Measurements from ENCODE around the gene WWOX. TPM values are rescaled to one million over a fixed set of nuclear protein-coding genes. Genes with fewer than 3 reads are reported as not detected.
A peak's percentile ranks its signal among the peaks of the same experiment; 100 is the strongest.

WWOX gene
- total RNA-seq, 1 donor from 2014 or later: 7.3 TPM

DNA sequence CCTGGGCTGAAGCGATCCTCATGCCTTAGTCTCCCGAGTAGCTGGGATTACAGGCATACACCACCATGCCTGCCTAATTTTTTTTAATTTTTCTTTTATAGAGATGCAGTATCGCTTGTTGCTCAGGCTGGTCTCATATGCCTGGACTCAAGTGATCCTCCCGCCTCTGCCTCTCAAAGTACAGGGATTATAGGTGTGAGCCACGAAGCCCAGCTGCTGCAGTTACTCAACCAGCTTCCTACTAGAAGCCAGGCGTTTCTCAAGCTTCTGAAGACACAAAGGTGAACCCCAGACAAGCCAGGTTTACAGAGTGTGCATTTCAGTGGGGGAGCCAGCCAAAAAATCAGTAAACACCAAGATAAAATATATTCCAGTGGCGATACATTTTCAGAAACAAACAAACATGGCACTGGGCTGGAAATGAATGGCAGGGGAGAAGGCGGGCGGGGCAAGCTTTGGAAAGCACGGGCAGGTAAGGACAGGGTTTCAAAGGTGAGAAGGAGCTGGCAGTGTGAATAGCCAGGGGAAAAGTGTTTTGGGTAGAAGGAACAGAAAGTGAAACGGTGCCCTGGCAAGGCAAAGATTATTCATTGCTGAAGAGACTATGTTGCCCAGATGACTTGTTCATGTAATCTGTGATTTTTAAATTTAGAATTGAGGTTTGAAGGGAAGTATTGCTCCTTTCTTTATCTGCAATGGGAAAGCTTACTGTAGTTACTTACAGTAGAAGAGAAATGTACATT is 471.1 kb downstream of the WWOX start:
- DNase-seq (ENCODE audit: low read depth) (no peak), FAIRE-seq (no peak)
- no peaks in the 10 kb centered on the region for H4K20me1 ChIP-seq (ENCODE audit: insufficient read depth, low read length)
- no peaks in the 10 kb centered on the region for H3K36me3 ChIP-seq (ENCODE audit: insufficient read depth, low read length)
- no peak overlapping the region for H2AFZ ChIP-seq (ENCODE audit: low read depth, low read length)
- H3K4me3 ChIP-seq (ENCODE audit: insufficient read depth, low read depth, low read length): no peak overlapping the region
- Mint-ChIP-seq H3K27me3 (ENCODE audit: low read depth, unreplicated experiment) (no peaks in the 10 kb centered on the region), H3K9me3 (ENCODE audit: unreplicated experiment) (peaks cover 4% of the 10 kb centered on the region), H3K4me1 (ENCODE audit: low read depth, unreplicated experiment) (no peaks in the 10 kb centered on the region), H3K4me3 (ENCODE audit: unreplicated experiment) (no peak overlapping the region), H3K36me3 (ENCODE audit: low read depth, unreplicated experiment) (no peaks in the 10 kb centered on the region), H3K27ac (ENCODE audit: unreplicated experiment) (no peak overlapping the region)
- no peak overlapping the region for H3K27ac ChIP-seq (ENCODE audit: low read depth, low read length)
- no peaks in the 10 kb centered on the region for H3K79me2 ChIP-seq (ENCODE audit: insufficient read depth, low read length)
- H3K27me3 ChIP-seq (ENCODE audit: insufficient read depth, low read length): no peaks in the 10 kb centered on the region
- H3K4me1 ChIP-seq (ENCODE audit: insufficient read depth, low read length): no peaks in the 10 kb centered on the region
- no peak for TF ChIP-seq EZH2 (IDR thresholded peaks at IDR 0.05; ENCODE audit: insufficient read depth, low read length)
- TF ChIP-seq, protein P1, sequence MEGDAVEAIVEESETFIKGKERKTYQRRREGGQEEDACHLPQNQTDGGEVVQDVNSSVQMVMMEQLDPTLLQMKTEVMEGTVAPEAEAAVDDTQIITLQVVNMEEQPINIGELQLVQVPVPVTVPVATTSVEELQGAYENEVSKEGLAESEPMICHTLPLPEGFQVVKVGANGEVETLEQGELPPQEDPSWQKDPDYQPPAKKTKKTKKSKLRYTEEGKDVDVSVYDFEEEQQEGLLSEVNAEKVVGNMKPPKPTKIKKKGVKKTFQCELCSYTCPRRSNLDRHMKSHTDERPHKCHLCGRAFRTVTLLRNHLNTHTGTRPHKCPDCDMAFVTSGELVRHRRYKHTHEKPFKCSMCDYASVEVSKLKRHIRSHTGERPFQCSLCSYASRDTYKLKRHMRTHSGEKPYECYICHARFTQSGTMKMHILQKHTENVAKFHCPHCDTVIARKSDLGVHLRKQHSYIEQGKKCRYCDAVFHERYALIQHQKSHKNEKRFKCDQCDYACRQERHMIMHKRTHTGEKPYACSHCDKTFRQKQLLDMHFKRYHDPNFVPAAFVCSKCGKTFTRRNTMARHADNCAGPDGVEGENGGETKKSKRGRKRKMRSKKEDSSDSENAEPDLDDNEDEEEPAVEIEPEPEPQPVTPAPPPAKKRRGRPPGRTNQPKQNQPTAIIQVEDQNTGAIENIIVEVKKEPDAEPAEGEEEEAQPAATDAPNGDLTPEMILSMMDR (IDR thresholded peaks at IDR 0.05; ENCODE audit: insufficient read depth, low read depth, low read length): no peak
- no peak overlapping the region for H3K9ac ChIP-seq (ENCODE audit: low read length)
- no peak overlapping the region for H3K4me2 ChIP-seq (ENCODE audit: low read length)
- no peaks in the 10 kb centered on the region for H3K9me3 ChIP-seq (ENCODE audit: insufficient read depth, low read depth, low read length)

DNA sequence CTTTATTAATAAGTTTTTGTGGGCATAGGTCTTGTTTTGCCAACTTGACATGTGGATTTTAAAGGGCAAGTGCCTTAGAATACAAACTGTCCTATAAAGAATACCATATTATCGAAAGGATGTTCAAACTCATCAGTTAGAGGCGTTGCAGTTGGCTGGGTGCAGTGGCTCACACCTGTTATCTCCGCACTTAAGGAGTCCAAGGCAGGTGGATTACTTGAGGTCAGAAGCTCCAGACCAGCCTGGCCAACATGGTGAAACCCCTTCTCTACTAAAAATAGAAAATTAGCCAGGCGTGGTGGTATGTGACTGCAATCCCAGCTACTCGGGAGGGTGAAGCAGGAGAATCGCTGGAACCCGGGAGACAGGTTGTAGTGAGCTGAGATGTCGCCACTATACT is 472.0 kb downstream of the WWOX start:
- TF ChIP-seq EZH2 (IDR thresholded peaks at IDR 0.05; ENCODE audit: insufficient read depth, low read length): no peak
- Histone ChIP-seq H3K4me3 (ENCODE audit: insufficient read depth, low read depth, low read length) (no peak overlapping the region), H3K79me2 (ENCODE audit: insufficient read depth, low read length) (no peaks in the 10 kb centered on the region), H3K4me1 (ENCODE audit: insufficient read depth, low read length) (no peaks in the 10 kb centered on the region), H2AFZ (ENCODE audit: low read depth, low read length) (no peak overlapping the region), H3K9ac (ENCODE audit: low read length) (no peak overlapping the region), H3K36me3 (ENCODE audit: insufficient read depth, low read length) (no peaks in the 10 kb centered on the region), H3K27me3 (ENCODE audit: insufficient read depth, low read length) (no peaks in the 10 kb centered on the region), H4K20me1 (ENCODE audit: insufficient read depth, low read length) (no peaks in the 10 kb centered on the region), H3K27ac (ENCODE audit: low read depth, low read length) (no peak overlapping the region), H3K9me3 (ENCODE audit: insufficient read depth, low read depth, low read length) (no peaks in the 10 kb centered on the region), H3K4me2 (ENCODE audit: low read length) (no peak overlapping the region)
- no peaks in the 10 kb centered on the region for H3K36me3 Mint-ChIP-seq (ENCODE audit: low read depth, unreplicated experiment)
- no peak overlapping the region for H3K27ac Mint-ChIP-seq (ENCODE audit: unreplicated experiment)
- no peak for FAIRE-seq
- no peaks in the 10 kb centered on the region for H3K4me1 Mint-ChIP-seq (ENCODE audit: low read depth, unreplicated experiment)
- H3K27me3 Mint-ChIP-seq (ENCODE audit: low read depth, unreplicated experiment): no peaks in the 10 kb centered on the region
- no peak for DNase-seq (ENCODE audit: low read depth)
- no peak overlapping the region for H3K4me3 Mint-ChIP-seq (ENCODE audit: unreplicated experiment)
- H3K9me3 Mint-ChIP-seq (ENCODE audit: unreplicated experiment): no peaks in the 10 kb centered on the region

DNA sequence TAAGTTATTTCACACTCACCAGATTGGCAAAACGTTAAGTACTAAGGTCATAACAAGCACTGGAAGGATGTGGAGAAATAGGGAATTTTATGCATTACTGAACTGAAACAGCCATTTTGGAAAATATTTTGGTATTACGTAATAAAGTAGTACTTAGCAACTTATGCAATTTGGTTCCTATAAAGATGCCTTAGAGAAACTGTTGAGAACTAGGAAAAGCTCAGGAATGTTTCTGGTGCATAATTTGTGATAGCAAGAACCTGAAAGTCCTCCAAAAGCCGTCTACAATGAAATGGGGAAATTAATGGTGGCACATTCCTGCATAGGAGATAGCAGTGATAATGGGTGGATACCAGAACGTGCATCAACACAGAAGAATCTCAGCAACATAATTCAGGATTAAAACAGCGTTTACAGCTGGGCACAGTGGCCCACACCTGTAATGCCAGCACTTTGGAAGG is 472.5 kb downstream of the WWOX start:
- Histone ChIP-seq H3K4me2 (ENCODE audit: low read length) (no peak overlapping the region), H3K27ac (ENCODE audit: low read depth, low read length) (no peak overlapping the region), H3K27me3 (ENCODE audit: insufficient read depth, low read length) (no peaks in the 10 kb centered on the region), H3K9me3 (ENCODE audit: insufficient read depth, low read depth, low read length) (no peaks in the 10 kb centered on the region), H3K4me3 (ENCODE audit: insufficient read depth, low read depth, low read length) (no peak overlapping the region), H2AFZ (ENCODE audit: low read depth, low read length) (no peak overlapping the region), H4K20me1 (ENCODE audit: insufficient read depth, low read length) (no peaks in the 10 kb centered on the region), H3K36me3 (ENCODE audit: insufficient read depth, low read length) (no peaks in the 10 kb centered on the region), H3K9ac (ENCODE audit: low read length) (no peak overlapping the region), H3K79me2 (ENCODE audit: insufficient read depth, low read length) (no peaks in the 10 kb centered on the region), H3K4me1 (ENCODE audit: insufficient read depth, low read length) (no peaks in the 10 kb centered on the region)
- Mint-ChIP-seq H3K4me3 (ENCODE audit: unreplicated experiment) (no peak overlapping the region), H3K27me3 (ENCODE audit: low read depth, unreplicated experiment) (no peaks in the 10 kb centered on the region), H3K36me3 (ENCODE audit: low read depth, unreplicated experiment) (no peaks in the 10 kb centered on the region), H3K27ac (ENCODE audit: unreplicated experiment) (no peak overlapping the region), H3K9me3 (ENCODE audit: unreplicated experiment) (no peaks in the 10 kb centered on the region), H3K4me1 (ENCODE audit: low read depth, unreplicated experiment) (no peaks in the 10 kb centered on the region)
- peak; percentile 20 for DNase-seq (ENCODE audit: low read depth)
- no peak for TF ChIP-seq EZH2 (IDR thresholded peaks at IDR 0.05; ENCODE audit: insufficient read depth, low read length)
- TF ChIP-seq, protein P1 (IDR thresholded peaks at IDR 0.05; ENCODE audit: insufficient read depth, low read depth, low read length): no peak
- FAIRE-seq: no peak
